HepG2 (cell line): Measurements from ENCODE around the gene BLMH. TPM values are rescaled to one million over a fixed set of nuclear protein-coding genes. Genes with fewer than 3 reads are reported as not detected.

Source experiments
- ATAC-seq: fragments of 200-7000 bp; cut with Tn5 transposase; 3 replicates; pipeline ENCODE4 v1.9.1; 2020; ENCODE audit warnings: mild to moderate bottlenecking, moderate library complexity
- BruUV-seq: library from RNA; stranded (reverse); fragments of 400-500 nt; replicated peaks from 2 replicates; lab custom pipeline; 2021; lab: Mats Ljungman, UMichigan
- CTCF ChIA-PET: fragments of 300-600 bp; formaldehyde crosslinking; extraction: SDS; loops from one replicate; lab custom pipeline; 2021; ENCODE audit warnings: low total read pairs, inconsistent platforms, low intra/inter-chr PET ratio; lab: Yijun Ruan, JAX
- POLR2A ChIA-PET: fragments of 350-600 bp; sonication (Branson Sonifier 250); formaldehyde crosslinking; loops from one replicate; lab custom pipeline; 2020; ENCODE audit warnings: antibody characterized with exemption, inconsistent platforms; lab: Yijun Ruan, JAX
- DNase-seq: peaks from one replicate; pipeline ENCODE4 v3.0.0-alpha.2; 2015; ENCODE audit warnings: low spot score
- FAIRE-seq: peaks from 3 replicates; lab custom pipeline; 2011; peaks lifted over from hg19 to GRCh38; lab: Jason Lieb, UNC
- H2AFZ ChIP-seq: one replicate; pipeline ENCODE4 v1.6.1; 2011; ENCODE audit warnings: low read length, inconsistent platforms
- H3K27ac ChIP-seq: fragments of 300-600 bp; 3 replicates; pipeline ENCODE4 v1.8.0; 2011; ENCODE audit warnings: mixed run types, mild to moderate bottlenecking, mixed read lengths, low read length, inconsistent platforms; ENCODE audit not compliant: insufficient read depth; ENCODE audit errors: extremely low read length
- H3K27me3 ChIP-seq, 2 experiments: fragments of 200-600 bp in 1 of 2; 2 replicates in 1 of 2; 3 replicates in 1 of 2; pipeline versions ENCODE4 v1.6.0 to v1.8.0; 2011; ENCODE audit warnings: low read length in 2 of 2, mild to moderate bottlenecking in 2 of 2, moderate library complexity in 2 of 2, inconsistent platforms in 1 of 2; ENCODE audit not compliant: insufficient read depth in 2 of 2, control insufficient read depth in 1 of 2
- H3K36me3 ChIP-seq, 2 experiments: fragments of 200-600 bp in 1 of 2; replicated peaks in 1 of 2; 2 replicates in 1 of 2; 3 replicates in 1 of 2; pipeline versions ENCODE4 v1.5.1 to v1.8.0; 2011; ENCODE audit warnings: low read length in 2 of 2, inconsistent platforms in 1 of 2; ENCODE audit not compliant: insufficient read depth in 2 of 2, control insufficient read depth in 1 of 2
- H3K4me1 ChIP-seq: 2 replicates; pipeline ENCODE4 v1.5.1; 2012; ENCODE audit warnings: low read length, inconsistent platforms; ENCODE audit not compliant: insufficient read depth
- H3K4me2 ChIP-seq: 2 replicates; pipeline ENCODE4 v1.6.0; 2011; ENCODE audit warnings: low read depth, low read length, inconsistent platforms
- H3K4me3 ChIP-seq, 3 experiments: fragments of 200-600 bp in 1 of 3; sonication (generic), shearing (Covaris generic) in 1 of 3; replicated peaks in 1 of 3; 2 replicates each; pipeline ENCODE4 v1.5.1; 2011 to 2016; ENCODE audit warnings: low read length in 3 of 3, inconsistent platforms in 2 of 3, low read depth in 2 of 3, mild to moderate bottlenecking in 2 of 3, control low read depth in 1 of 3, mixed read lengths in 1 of 3; ENCODE audit not compliant: insufficient read depth in 1 of 3
- H3K79me2 ChIP-seq: one replicate; pipeline ENCODE4 v1.6.1; 2011; ENCODE audit warnings: low read length, inconsistent platforms; ENCODE audit not compliant: insufficient read depth
- H3K9ac ChIP-seq: 2 replicates; pipeline ENCODE4 v1.6.0; 2011; ENCODE audit warnings: mild to moderate bottlenecking, low read depth, low read length, inconsistent platforms; ENCODE audit not compliant: insufficient read depth
- H3K9me3 ChIP-seq: 2 replicates; pipeline ENCODE4 v1.5.1; 2012; ENCODE audit warnings: mild to moderate bottlenecking, low read length
- H4K20me1 ChIP-seq: 2 replicates; pipeline ENCODE4 v1.6.0; 2011; ENCODE audit warnings: inconsistent platforms, mild to moderate bottlenecking, low read length, moderate library complexity; ENCODE audit not compliant: insufficient read depth
- CENPT ChIP-seq: sonication (generic); formaldehyde crosslinking; IDR thresholded peaks from 2 replicates; pipeline ENCODE4 v1.8.0; 2022; ENCODE audit warnings: low read depth, mild to moderate bottlenecking, moderate library complexity, missing genetic modification reagents
- NBN ChIP-seq: fragments of 450-650 bp; conservative IDR thresholded peaks from 2 replicates; pipeline ENCODE4 v1.6.1; 2017
- SALL1 ChIP-seq: sonication (generic); formaldehyde crosslinking; IDR thresholded peaks from 2 replicates; pipeline ENCODE4 v1.8.0; 2022; ENCODE audit warnings: mild to moderate bottlenecking, missing genetic modification reagents
- ZNF30 ChIP-seq: sonication (generic); formaldehyde crosslinking; IDR thresholded peaks from 2 replicates; pipeline ENCODE4 v1.5.0; 2020; ENCODE audit warnings: mild to moderate bottlenecking, missing genetic modification reagents
- ZNF337 ChIP-seq: sonication (generic); formaldehyde crosslinking; IDR thresholded peaks from 2 replicates; pipeline ENCODE4 v1.5.1; 2020; ENCODE audit warnings: missing genetic modification reagents, low read depth, mild to moderate bottlenecking, borderline replicate concordance
- ZNF383 ChIP-seq: sonication (generic); formaldehyde crosslinking; IDR thresholded peaks from 2 replicates; pipeline ENCODE4 v1.4.0; 2020; ENCODE audit warnings: missing genetic modification reagents, mild to moderate bottlenecking, borderline replicate concordance
- ZNF441 ChIP-seq: sonication (generic); formaldehyde crosslinking; IDR thresholded peaks from 2 replicates; pipeline ENCODE4 v1.7.0; 2021; ENCODE audit warnings: missing genetic modification reagents, borderline replicate concordance
- WGBS: methylation state at CpG from one replicate; pipeline ENCODE4 v1.1.6; 2017; ENCODE audit warnings: low lambda C conversion rate; 5-methylcytosine and 5-hydroxymethylcytosine counted together
- in situ Hi-C: cut with HindIII; loops from 2 replicates; pipeline ENCODE4 v1.10.0; 2017; ENCODE audit warnings: low pct_unique_long_range_greater_than_20kb; ENCODE audit not compliant: extremely low pct_ligation_motif_present
- intact Hi-C: fragments of 100-400 bp; cut with micrococcal nuclease; formaldehyde crosslinking; loops from one replicate; pipeline ENCODE4 v1.10.0; 2022; ENCODE audit not compliant: unreplicated experiment
- polyA plus RNA-seq, 8 experiments: library from polyadenylated mRNA; depleted of rRNA in 3 of 8; stranded (reverse) in 7 of 8; unstranded in 1 of 8; fragments of >200 nt; fragmentation: Illumina TruSeq in 4 of 8; extraction: Trizol in 4 of 8; gene quantifications; 2 replicates each; pipeline versions ENCODE4 v1.2.1 to v1.2.3, GENCODE V29; 2011 to 2016; ENCODE audit warnings: low read depth in 4 of 8, missing spikeins in 1 of 8, mixed read lengths in 1 of 8; ENCODE audit not compliant: insufficient read depth in 1 of 8
- total RNA-seq, 5 experiments: library from RNA; depleted of rRNA; stranded (reverse); fragments of >200 nt; fragmentation: Illumina TruSeq; extraction: Trizol; gene quantifications; 2 replicates each; pipeline ENCODE4 v1.2.3, GENCODE V29; 2016; ENCODE audit warnings: low read depth in 1 of 5
- TF ChIP-seq, protein P1 (sequence below): IDR thresholded peaks from 2 replicates; pipeline ENCODE4 v1.6.1; 2018; ENCODE audit warnings: missing genetic modification reagents, mild to moderate bottlenecking, missing compliant biosample characterization

Gene BLMH
- total and polyA plus RNA-seq, 2 of the 13 experiments (the other 11 are each of a cell fraction or from before 2014, with no cell fraction given): 12.1 to 41.0 TPM

DNA sequence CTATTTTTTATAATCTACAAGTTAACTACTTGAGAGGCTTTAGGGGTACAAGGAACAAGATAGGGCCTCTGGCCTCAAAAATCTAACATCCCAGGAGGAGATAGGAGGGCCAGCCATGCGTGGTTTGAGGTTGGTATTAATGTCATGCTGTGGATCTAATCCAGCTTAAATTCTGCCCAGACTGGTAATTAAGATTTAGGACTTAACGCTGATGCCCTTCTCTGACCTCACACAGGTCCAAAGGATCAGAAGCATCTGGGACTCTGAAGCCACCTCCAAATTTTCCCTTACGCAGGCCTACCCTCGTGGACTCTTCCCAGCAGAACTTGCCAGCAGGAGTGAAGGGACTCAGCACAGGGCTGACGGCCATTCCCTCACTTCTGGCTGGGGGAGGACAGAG lies 71.3 kb downstream of the BLMH start:
- ChIA-PET POLR2A (interaction anchor here (1.1 kb wide), 1 partner anchor 14 kb away, joined by 3 read pairs; no protein-coding TSS in a partner anchor), CTCF (no interaction called here)
- H3K9ac ChIP-seq: peak overlapping the region; percentile 49
- no peak for FAIRE-seq
- no peaks in the 10 kb centered on the region for H4K20me1 ChIP-seq
- no peaks in the 10 kb centered on the region for H3K27me3 ChIP-seq
- H3K4me1 ChIP-seq: peaks cover 68% of the 10 kb centered on the region
- 79% methylated on average over 5 of the region's 5 CpGs for WGBS
- no TSS peak for BruUV-seq
- no peak for ATAC-seq
- H2AFZ ChIP-seq: peak overlapping the region; percentile 42
- no peaks in the 10 kb centered on the region; a peak in 1 of 5 replicates for H3K36me3 ChIP-seq
- intact Hi-C loops (loop anchor here (10.0 kb wide), 1 partner anchor 46 kb away; no protein-coding TSS in a partner anchor), in situ Hi-C loops (no loop called here)
- TF ChIP-seq ZNF441 (CRISPR knock-in tag): no peak
- TF ChIP-seq NBN: no peak
- TF ChIP-seq CENPT: no peak
- TF ChIP-seq, protein P1, sequence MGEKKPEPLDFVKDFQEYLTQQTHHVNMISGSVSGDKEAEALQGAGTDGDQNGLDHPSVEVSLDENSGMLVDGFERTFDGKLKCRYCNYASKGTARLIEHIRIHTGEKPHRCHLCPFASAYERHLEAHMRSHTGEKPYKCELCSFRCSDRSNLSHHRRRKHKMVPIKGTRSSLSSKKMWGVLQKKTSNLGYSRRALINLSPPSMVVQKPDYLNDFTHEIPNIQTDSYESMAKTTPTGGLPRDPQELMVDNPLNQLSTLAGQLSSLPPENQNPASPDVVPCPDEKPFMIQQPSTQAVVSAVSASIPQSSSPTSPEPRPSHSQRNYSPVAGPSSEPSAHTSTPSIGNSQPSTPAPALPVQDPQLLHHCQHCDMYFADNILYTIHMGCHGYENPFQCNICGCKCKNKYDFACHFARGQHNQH (CRISPR knock-in tag): no peak
- TF ChIP-seq ZNF30 (CRISPR knock-in tag): no peak
- peak; percentile 29; the same call in 1 of the 2 replicates for TF ChIP-seq SALL1 (CRISPR knock-in tag)
- no peak for TF ChIP-seq ZNF383 (CRISPR knock-in tag)
- no peak for TF ChIP-seq ZNF337
- no peak overlapping the region; a peak in 1 of 6 replicates for H3K4me3 ChIP-seq
- H3K9me3 ChIP-seq: no peaks in the 10 kb centered on the region
- H3K27ac ChIP-seq: peak overlapping the region; percentile 50
- DNase-seq: no peak
- peak overlapping the region; percentile 56 for H3K4me2 ChIP-seq
- H3K79me2 ChIP-seq: no peaks in the 10 kb centered on the region
